Uterus (tissue), 4 donors: ENCODE results near the gene CELF2. TPM values are rescaled to one million over a fixed set of nuclear protein-coding genes. Genes with fewer than 3 reads are reported as not detected.

Experiments
- DNase-seq, 2 donors: peaks; one replicate each; pipeline ENCODE4 v3.0.0-alpha.2; 2019 to 2020
- H3K27ac ChIP-seq, 2 donors: fragments of 200-600 bp; sonication (generic); 1 replicate in 1 of 2; 2 replicates in 1 of 2; pipeline ENCODE4 v1.5.1; 2016 to 2018
- H3K27me3 ChIP-seq, 2 donors: fragments of 200-600 bp; sonication (generic); one replicate each; pipeline ENCODE4 v1.5.1; 2018 to 2019; ENCODE audit warnings: control low read depth in 1 of 2
- H3K36me3 ChIP-seq, 2 donors: fragments of 200-600 bp; sonication (generic); one replicate each; pipeline ENCODE4 v1.5.1; 2019; ENCODE audit warnings: control low read depth in 1 of 2
- H3K4me1 ChIP-seq, 2 donors: fragments of 200-600 bp; sonication (generic); one replicate each; pipeline ENCODE4 v1.5.1; 2018 to 2019; ENCODE audit warnings: control low read depth in 1 of 2
- H3K4me3 ChIP-seq, 2 donors: fragments of 200-600 bp; sonication (generic); 1 replicate in 1 of 2; 2 replicates in 1 of 2; pipeline ENCODE4 v1.5.1; 2018 to 2019; ENCODE audit warnings: mild to moderate bottlenecking in 1 of 2
- H3K9me3 ChIP-seq, 2 donors: fragments of 200-600 bp; sonication (generic); one replicate each; pipeline ENCODE4 v1.5.1; 2019; ENCODE audit warnings: control low read depth in 1 of 2
- CTCF ChIP-seq, 4 experiments: fragments of 200-600 bp in 2 of 4; fragments of 450-650 bp in 2 of 4; sonication (generic) in 2 of 4; IDR thresholded peaks; one replicate each; pipeline ENCODE4 v1.5.1; 2016 to 2019; ENCODE audit warnings: antibody characterized with exemption in 4 of 4, mild to moderate bottlenecking in 2 of 4, moderate library complexity in 1 of 4
- POLR2A ChIP-seq, 2 donors: fragments of 450-650 bp; IDR thresholded peaks; one replicate each; pipeline ENCODE4 v1.6.1; 2016; ENCODE audit warnings: antibody characterized with exemption in 2 of 2, mild to moderate bottlenecking in 1 of 2, moderate library complexity in 1 of 2
- intact Hi-C: fragments of 100-400 bp; cut with DNase I; formaldehyde crosslinking; loops from one replicate; pipeline ENCODE4 v1.15.1; 2023; ENCODE audit warnings: low total_unique reads
- total RNA-seq, 4 donors: library from RNA; depleted of rRNA in 3 of 4; stranded (reverse); fragments of >200 nt in 3 of 4; gene quantifications; one replicate each; pipeline versions ENCODE4 v1.1.0 to v1.2.4, GENCODE V29; 2014 to 2023
- donor health status: DM: yes; HTN: yes; CAD: no.

The CELF2 gene
- total RNA-seq, 4 donors from 2014 or later, result 12.8 to 59.2 (median 44.0) TPM

GRCh38 chr10:11009471-11010308 is 8.0 kb upstream of the CELF2 start:
- Histone ChIP-seq H3K4me1 (no peaks in the 10 kb centered on the region), H3K27me3 (no peaks in the 10 kb centered on the region), H3K9me3 (no peaks in the 10 kb centered on the region), H3K4me3 (no peak overlapping the region), H3K27ac (peak overlapping the region in 1 of 2 donors; percentile 49), H3K36me3 (no peaks in the 10 kb centered on the region)
- TF ChIP-seq CTCF (IDR thresholded peaks at IDR 0.05) (no peak), POLR2A (IDR thresholded peaks at IDR 0.05) (no peak)
- no peak for DNase-seq
- intact Hi-C loops, result no loop called here

- Histone ChIP-seq H3K27me3 (no peaks in the 10 kb centered on the region), H3K36me3 (no peaks in the 10 kb centered on the region), H3K4me3 (no peak overlapping the region), H3K9me3 (no peaks in the 10 kb centered on the region), H3K27ac (peak overlapping the region in 1 of 2 donors; percentile 17), H3K4me1 (no peaks in the 10 kb centered on the region)
- TF ChIP-seq POLR2A (IDR thresholded peaks at IDR 0.05), result no peak
- no peak for TF ChIP-seq CTCF (IDR thresholded peaks at IDR 0.05)
- DNase-seq, result no peak
- intact Hi-C loops, result no loop called here
Observed at GRCh38 chr10:11010582-11010981, 7.1 kb upstream of the CELF2 start.

- H3K27ac ChIP-seq, result no peak overlapping the region
- no peaks in the 10 kb centered on the region for H3K27me3 ChIP-seq
- no peak overlapping the region for H3K4me3 ChIP-seq
- H3K9me3 ChIP-seq, result no peaks in the 10 kb centered on the region
- no peak for DNase-seq
- H3K36me3 ChIP-seq, result no peaks in the 10 kb centered on the region
- intact Hi-C loops, result no loop called here
- H3K4me1 ChIP-seq, result no peaks in the 10 kb centered on the region
- TF ChIP-seq CTCF (IDR thresholded peaks at IDR 0.05) (no peak), POLR2A (IDR thresholded peaks at IDR 0.05) (no peak)
Observed at GRCh38 chr10:11011436-11011835, 6.2 kb upstream of the CELF2 start.

GRCh38 chr10:11011984-11012383 is 5.7 kb upstream of the CELF2 start:
- H3K36me3 ChIP-seq, result no peaks in the 10 kb centered on the region
- H3K27me3 ChIP-seq, result no peaks in the 10 kb centered on the region
- DNase-seq, result no peak
- TF ChIP-seq POLR2A (IDR thresholded peaks at IDR 0.05) (no peak), CTCF (IDR thresholded peaks at IDR 0.05) (no peak)
- no peaks in the 10 kb centered on the region for H3K4me1 ChIP-seq
- no peaks in the 10 kb centered on the region for H3K9me3 ChIP-seq
- H3K4me3 ChIP-seq, result no peak overlapping the region
- intact Hi-C loops, result no loop called here
- H3K27ac ChIP-seq, result peak overlapping the region in 1 of 2 donors; percentile 47

- H3K4me1 ChIP-seq, result no peaks in the 10 kb centered on the region
- intact Hi-C loops, result no loop called here
- no peaks in the 10 kb centered on the region for H3K9me3 ChIP-seq
- peak overlapping the region; percentile 39 to 47 for H3K27ac ChIP-seq
- H3K27me3 ChIP-seq, result no peaks in the 10 kb centered on the region
- H3K36me3 ChIP-seq, result no peaks in the 10 kb centered on the region
- no peak for TF ChIP-seq CTCF (IDR thresholded peaks at IDR 0.05)
- no peak for TF ChIP-seq POLR2A (IDR thresholded peaks at IDR 0.05)
- DNase-seq, result no peak
- H3K4me3 ChIP-seq, result no peak overlapping the region
Observed at GRCh38 chr10:11012421-11013295, 5.0 kb upstream of the CELF2 start.
